K562 (cell line): Measurements from ENCODE around the gene FAF2. TPM values are rescaled to one million over a fixed set of nuclear protein-coding genes. Genes with fewer than 3 reads are reported as not detected.

Experiments used
- ATF1 ChIP-seq, 2 experiments: fragments of 450-650 bp in 1 of 2; IDR thresholded peaks; 2 replicates each; pipeline ENCODE4 v1.6.1; 2016; ENCODE audit warnings: missing compliant biosample characterization in 1 of 2, missing genetic modification characterization in 1 of 2
- ATF7 ChIP-seq: fragments of 450-650 bp; IDR thresholded peaks from 2 replicates; pipeline ENCODE4 v1.7.1; 2014; ENCODE audit warnings: mild to moderate bottlenecking, moderate library complexity
- EHMT2 ChIP-seq: fragments of 450-650 bp; IDR thresholded peaks from 2 replicates; pipeline ENCODE4 v1.6.1; 2018; ENCODE audit warnings: antibody characterized with exemption
- ESRRB ChIP-seq: fragments of 250-450 bp; sonication (Bioruptor Pico); IDR thresholded peaks from 2 replicates; pipeline ENCODE4 v1.5.0; 2020; ENCODE audit warnings: mild to moderate bottlenecking, moderate library complexity, borderline replicate concordance
- MEF2A ChIP-seq: IDR thresholded peaks from 2 replicates; pipeline ENCODE4 v1.6.1; 2011; ENCODE audit warnings: low read depth, mild to moderate bottlenecking, low read length, moderate library complexity; ENCODE audit not compliant: control insufficient read depth
- RAD51 ChIP-seq: fragments of 450-650 bp; IDR thresholded peaks from 2 replicates; pipeline ENCODE4 v1.7.1; 2016; ENCODE audit warnings: low read depth, mild to moderate bottlenecking, borderline replicate concordance
- RBM15 ChIP-seq: fragments of 200-400 bp; formaldehyde crosslinking; IDR thresholded peaks from 2 replicates; pipeline ENCODE4 v1.6.1; 2018; ENCODE audit warnings: mild to moderate bottlenecking, low read length, moderate library complexity; ENCODE audit not compliant: insufficient read depth
- SAP30 ChIP-seq: fragments of 200-600 bp; sonication (generic); IDR thresholded peaks from 2 replicates; pipeline ENCODE4 v1.6.1; 2012; ENCODE audit warnings: borderline replicate concordance, low read depth, mild to moderate bottlenecking, moderate library complexity, low read length, control low read depth, inconsistent platforms; ENCODE audit not compliant: insufficient read depth, poor library complexity, severe bottlenecking
- YBX1 ChIP-seq: fragments of 450-650 bp; IDR thresholded peaks from 2 replicates; pipeline ENCODE4 v1.7.1; 2016; ENCODE audit warnings: mild to moderate bottlenecking
- ZBTB1 ChIP-seq: sonication (generic); formaldehyde crosslinking; IDR thresholded peaks from 2 replicates; pipeline ENCODE4 v1.8.1; 2023; ENCODE audit warnings: missing genetic modification reagents, low read depth, mild to moderate bottlenecking, borderline replicate concordance
- ZBTB8A ChIP-seq: fragments of 450-650 bp; IDR thresholded peaks from 2 replicates; pipeline ENCODE4 v1.6.1; 2018; ENCODE audit warnings: mild to moderate bottlenecking, moderate library complexity; ENCODE audit not compliant: partially characterized antibody
- ZFPM2 ChIP-seq: fragments of 250-450 bp; sonication (Bioruptor Pico); IDR thresholded peaks from 2 replicates; pipeline ENCODE4 v1.5.1; 2022; ENCODE audit warnings: mild to moderate bottlenecking
- ZNF507 ChIP-seq: conservative IDR thresholded peaks from 2 replicates; pipeline ENCODE4 v1.6.1; 2017; ENCODE audit warnings: missing genetic modification characterization, missing compliant biosample characterization
- polyA plus RNA-seq, 8 experiments: library from polyadenylated mRNA; depleted of rRNA in 4 of 8; stranded (reverse) in 5 of 8; unstranded in 3 of 8; fragments of >200 nt; fragmentation: Nextera tagmentation in 2 of 8; fragmentation: Illumina TruSeq in 1 of 8; extraction: Ambion mirVana in 2 of 8; extraction: Trizol in 1 of 8; gene quantifications; 2 replicates each; pipeline versions ENCODE4 v1.2.1 to v1.2.3, GENCODE V29; 2011 to 2014; ENCODE audit warnings: inconsistent platforms in 1 of 8, missing spikeins in 1 of 8
- total RNA-seq, 7 experiments: library from RNA; depleted of rRNA in 6 of 7; stranded (reverse); fragments of >200 nt in 6 of 7; fragmentation: Illumina TruSeq in 2 of 7; extraction: Trizol in 2 of 7; gene quantifications; 2 replicates each; pipeline versions ENCODE4 v1.2.1 to v1.2.3, GENCODE V29; 2011 to 2021; ENCODE audit warnings: low replicate concordance in 1 of 7
- TF ChIP-seq, protein P1 (sequence below): fragments of 450-650 bp; IDR thresholded peaks from 2 replicates; pipeline ENCODE4 v1.7.1; 2018; ENCODE audit warnings: mild to moderate bottlenecking, low read depth; ENCODE audit not compliant: partially characterized antibody
- TF ChIP-seq, protein P2 (sequence below): sonication (generic); formaldehyde crosslinking; IDR thresholded peaks from 2 replicates; pipeline ENCODE4 v1.8.1; 2023; ENCODE audit warnings: mild to moderate bottlenecking, missing genetic modification reagents
- TF ChIP-seq, protein P3 (sequence below), 3 experiments: fragments of 200-800 bp in 1 of 3; fragments of 250-450 bp in 1 of 3; fragments of 450-650 bp in 1 of 3; sonication (Bioruptor Pico) in 1 of 3; sonication (Bioruptor generic) in 1 of 3; formaldehyde crosslinking in 1 of 3; IDR thresholded peaks; 2 replicates each; pipeline versions ENCODE4 v1.6.1 to v1.8.0; 2016 to 2022; ENCODE audit warnings: mild to moderate bottlenecking in 2 of 3, missing genetic modification characterization in 2 of 3, missing compliant biosample characterization in 1 of 3, moderate library complexity in 1 of 3
- TF ChIP-seq, protein P4 (sequence below): fragments of 200-800 bp; sonication (Bioruptor generic); IDR thresholded peaks from 2 replicates; pipeline ENCODE4 v1.6.1; 2017; ENCODE audit warnings: missing genetic modification characterization, missing compliant biosample characterization

FAF2 gene
- total and polyA plus RNA-seq, 9 of the 15 experiments (the other 6 are each of a cell fraction or from before 2014, with no cell fraction given), result 25.0 to 44.6 (median 36.1) TPM

DNA sequence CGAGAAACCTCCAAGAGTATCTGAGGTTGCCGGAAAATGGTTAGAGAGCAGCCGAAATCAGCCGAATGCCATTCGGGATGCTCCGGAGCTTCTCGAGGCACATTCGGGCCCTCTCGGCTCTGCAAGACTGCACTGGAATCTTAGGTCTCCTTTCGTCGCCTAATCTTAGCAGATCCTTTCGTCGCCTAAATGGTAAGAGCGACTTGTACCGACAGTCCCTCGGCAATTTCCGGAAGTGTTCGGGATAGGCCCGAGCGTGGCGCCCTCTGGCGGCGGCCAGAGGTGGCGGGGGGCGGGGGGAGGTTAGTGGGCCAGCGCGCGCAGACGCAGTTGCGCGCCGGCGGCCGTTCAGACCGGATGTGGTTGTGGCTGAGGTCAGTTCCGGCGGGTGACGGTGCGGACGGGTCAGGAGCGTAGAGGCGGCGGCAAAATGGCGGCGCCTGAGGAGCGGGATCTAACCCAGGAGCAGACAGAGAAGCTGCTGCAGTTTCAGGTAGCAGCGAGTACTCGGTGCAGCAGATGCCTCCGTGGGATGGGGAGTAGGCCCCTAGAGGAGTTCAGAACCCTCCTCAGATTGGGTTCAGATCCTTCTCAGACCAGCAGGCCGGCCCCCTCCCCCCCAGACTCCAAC, at the start of gene FAF2 (continued):
- TF ChIP-seq ZBTB1 (CRISPR knock-in tag), result peak; percentile 73; the same call in 1 of the 2 replicates
- TF ChIP-seq ZBTB8A, result no peak
- no peak for TF ChIP-seq RBM15
- TF ChIP-seq ZNF507, result no peak
- TF ChIP-seq, protein P1, sequence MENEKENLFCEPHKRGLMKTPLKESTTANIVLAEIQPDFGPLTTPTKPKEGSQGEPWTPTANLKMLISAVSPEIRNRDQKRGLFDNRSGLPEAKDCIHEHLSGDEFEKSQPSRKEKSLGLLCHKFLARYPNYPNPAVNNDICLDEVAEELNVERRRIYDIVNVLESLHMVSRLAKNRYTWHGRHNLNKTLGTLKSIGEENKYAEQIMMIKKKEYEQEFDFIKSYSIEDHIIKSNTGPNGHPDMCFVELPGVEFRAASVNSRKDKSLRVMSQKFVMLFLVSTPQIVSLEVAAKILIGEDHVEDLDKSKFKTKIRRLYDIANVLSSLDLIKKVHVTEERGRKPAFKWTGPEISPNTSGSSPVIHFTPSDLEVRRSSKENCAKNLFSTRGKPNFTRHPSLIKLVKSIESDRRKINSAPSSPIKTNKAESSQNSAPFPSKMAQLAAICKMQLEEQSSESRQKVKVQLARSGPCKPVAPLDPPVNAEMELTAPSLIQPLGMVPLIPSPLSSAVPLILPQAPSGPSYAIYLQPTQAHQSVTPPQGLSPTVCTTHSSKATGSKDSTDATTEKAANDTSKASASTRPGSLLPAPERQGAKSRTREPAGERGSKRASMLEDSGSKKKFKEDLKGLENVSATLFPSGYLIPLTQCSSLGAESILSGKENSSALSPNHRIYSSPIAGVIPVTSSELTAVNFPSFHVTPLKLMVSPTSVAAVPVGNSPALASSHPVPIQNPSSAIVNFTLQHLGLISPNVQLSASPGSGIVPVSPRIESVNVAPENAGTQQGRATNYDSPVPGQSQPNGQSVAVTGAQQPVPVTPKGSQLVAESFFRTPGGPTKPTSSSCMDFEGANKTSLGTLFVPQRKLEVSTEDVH, result peak; percentile 63
- TF ChIP-seq YBX1, result no peak
- TF ChIP-seq ESRRB (CRISPR knock-in tag), result no peak
- TF ChIP-seq ATF1 (CRISPR knock-in tag; IDR thresholded peaks at IDR 0.05), result no peak
- peak; percentile 94 for TF ChIP-seq ATF1 (tag; IDR thresholded peaks at IDR 0.05)
- TF ChIP-seq ZFPM2, result no peak
- no peak for TF ChIP-seq MEF2A
- TF ChIP-seq, protein P2, sequence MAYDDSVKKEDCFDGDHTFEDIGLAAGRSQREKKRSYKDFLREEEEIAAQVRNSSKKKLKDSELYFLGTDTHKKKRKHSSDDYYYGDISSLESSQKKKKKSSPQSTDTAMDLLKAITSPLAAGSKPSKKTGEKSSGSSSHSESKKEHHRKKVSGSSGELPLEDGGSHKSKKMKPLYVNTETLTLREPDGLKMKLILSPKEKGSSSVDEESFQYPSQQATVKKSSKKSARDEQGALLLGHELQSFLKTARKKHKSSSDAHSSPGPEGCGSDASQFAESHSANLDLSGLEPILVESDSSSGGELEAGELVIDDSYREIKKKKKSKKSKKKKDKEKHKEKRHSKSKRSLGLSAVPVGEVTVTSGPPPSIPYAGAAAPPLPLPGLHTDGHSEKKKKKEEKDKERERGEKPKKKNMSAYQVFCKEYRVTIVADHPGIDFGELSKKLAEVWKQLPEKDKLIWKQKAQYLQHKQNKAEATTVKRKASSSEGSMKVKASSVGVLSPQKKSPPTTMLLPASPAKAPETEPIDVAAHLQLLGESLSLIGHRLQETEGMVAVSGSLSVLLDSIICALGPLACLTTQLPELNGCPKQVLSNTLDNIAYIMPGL (CRISPR knock-in tag), result no peak
- peak; percentile 68 for TF ChIP-seq SAP30
- no peak for TF ChIP-seq EHMT2
- TF ChIP-seq, protein P3, sequence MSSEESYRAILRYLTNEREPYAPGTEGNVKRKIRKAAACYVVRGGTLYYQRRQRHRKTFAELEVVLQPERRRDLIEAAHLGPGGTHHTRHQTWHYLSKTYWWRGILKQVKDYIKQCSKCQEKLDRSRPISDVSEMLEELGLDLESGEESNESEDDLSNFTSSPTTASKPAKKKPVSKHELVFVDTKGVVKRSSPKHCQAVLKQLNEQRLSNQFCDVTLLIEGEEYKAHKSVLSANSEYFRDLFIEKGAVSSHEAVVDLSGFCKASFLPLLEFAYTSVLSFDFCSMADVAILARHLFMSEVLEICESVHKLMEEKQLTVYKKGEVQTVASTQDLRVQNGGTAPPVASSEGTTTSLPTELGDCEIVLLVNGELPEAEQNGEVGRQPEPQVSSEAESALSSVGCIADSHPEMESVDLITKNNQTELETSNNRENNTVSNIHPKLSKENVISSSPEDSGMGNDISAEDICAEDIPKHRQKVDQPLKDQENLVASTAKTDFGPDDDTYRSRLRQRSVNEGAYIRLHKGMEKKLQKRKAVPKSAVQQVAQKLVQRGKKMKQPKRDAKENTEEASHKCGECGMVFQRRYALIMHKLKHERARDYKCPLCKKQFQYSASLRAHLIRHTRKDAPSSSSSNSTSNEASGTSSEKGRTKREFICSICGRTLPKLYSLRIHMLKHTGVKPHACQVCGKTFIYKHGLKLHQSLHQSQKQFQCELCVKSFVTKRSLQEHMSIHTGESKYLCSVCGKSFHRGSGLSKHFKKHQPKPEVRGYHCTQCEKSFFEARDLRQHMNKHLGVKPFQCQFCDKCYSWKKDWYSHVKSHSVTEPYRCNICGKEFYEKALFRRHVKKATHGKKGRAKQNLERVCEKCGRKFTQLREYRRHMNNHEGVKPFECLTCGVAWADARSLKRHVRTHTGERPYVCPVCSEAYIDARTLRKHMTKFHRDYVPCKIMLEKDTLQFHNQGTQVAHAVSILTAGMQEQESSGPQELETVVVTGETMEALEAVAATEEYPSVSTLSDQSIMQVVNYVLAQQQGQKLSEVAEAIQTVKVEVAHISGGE (CRISPR knock-in tag; IDR thresholded peaks at IDR 0.05), result peak in 1 of 3 experiments; percentile 76; a peak in 1 of 6 replicates
- TF ChIP-seq, protein P4, sequence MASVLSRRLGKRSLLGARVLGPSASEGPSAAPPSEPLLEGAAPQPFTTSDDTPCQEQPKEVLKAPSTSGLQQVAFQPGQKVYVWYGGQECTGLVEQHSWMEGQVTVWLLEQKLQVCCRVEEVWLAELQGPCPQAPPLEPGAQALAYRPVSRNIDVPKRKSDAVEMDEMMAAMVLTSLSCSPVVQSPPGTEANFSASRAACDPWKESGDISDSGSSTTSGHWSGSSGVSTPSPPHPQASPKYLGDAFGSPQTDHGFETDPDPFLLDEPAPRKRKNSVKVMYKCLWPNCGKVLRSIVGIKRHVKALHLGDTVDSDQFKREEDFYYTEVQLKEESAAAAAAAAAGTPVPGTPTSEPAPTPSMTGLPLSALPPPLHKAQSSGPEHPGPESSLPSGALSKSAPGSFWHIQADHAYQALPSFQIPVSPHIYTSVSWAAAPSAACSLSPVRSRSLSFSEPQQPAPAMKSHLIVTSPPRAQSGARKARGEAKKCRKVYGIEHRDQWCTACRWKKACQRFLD (CRISPR knock-in tag), result no peak; the same call in 1 of the 2 replicates
- TF ChIP-seq ATF7, result peak; percentile 96
- no peak for TF ChIP-seq RAD51
